HepG2 (cell line): ENCODE results near the gene HSPB2. TPM values are rescaled to one million over a fixed set of nuclear protein-coding genes. Genes with fewer than 3 reads are reported as not detected.

Experiments
- ETV5 ChIP-seq: IDR thresholded peaks from 2 replicates; pipeline ENCODE4 v1.6.1; 2018; ENCODE audit warnings: missing biosample characterization, missing genetic modification reagents, inconsistent platforms, borderline replicate concordance
- HOXA9 ChIP-seq: sonication (generic); formaldehyde crosslinking; IDR thresholded peaks from 2 replicates; pipeline ENCODE4 v1.8.1; 2022; ENCODE audit warnings: missing genetic modification reagents, mild to moderate bottlenecking, moderate library complexity, borderline replicate concordance
- SP2 ChIP-seq: sonication (generic); formaldehyde crosslinking; IDR thresholded peaks from 2 replicates; pipeline ENCODE4 v1.5.1; 2020; ENCODE audit warnings: mild to moderate bottlenecking, missing genetic modification reagents
- XBP1 ChIP-seq: sonication (generic); formaldehyde crosslinking; IDR thresholded peaks from 2 replicates; pipeline ENCODE4 v1.5.0; 2020; ENCODE audit warnings: missing genetic modification reagents
- ZBTB42 ChIP-seq: sonication (generic); formaldehyde crosslinking; IDR thresholded peaks from 2 replicates; pipeline ENCODE4 v1.5.0; 2020; ENCODE audit warnings: mild to moderate bottlenecking, missing genetic modification reagents
- ZNF44 ChIP-seq: sonication (generic); formaldehyde crosslinking; IDR thresholded peaks from 2 replicates; pipeline ENCODE4 v1.5.1; 2020; ENCODE audit warnings: mild to moderate bottlenecking, missing genetic modification reagents
- polyA plus RNA-seq, 8 experiments: library from polyadenylated mRNA; depleted of rRNA in 3 of 8; stranded (reverse) in 7 of 8; unstranded in 1 of 8; fragments of >200 nt; fragmentation: Illumina TruSeq in 4 of 8; extraction: Trizol in 4 of 8; gene quantifications; 2 replicates each; pipeline versions ENCODE4 v1.2.1 to v1.2.3, GENCODE V29; 2011 to 2016; ENCODE audit warnings: low read depth in 4 of 8, missing spikeins in 1 of 8, mixed read lengths in 1 of 8; ENCODE audit not compliant: insufficient read depth in 1 of 8
- total RNA-seq, 5 experiments: library from RNA; depleted of rRNA; stranded (reverse); fragments of >200 nt; fragmentation: Illumina TruSeq; extraction: Trizol; gene quantifications; 2 replicates each; pipeline ENCODE4 v1.2.3, GENCODE V29; 2016; ENCODE audit warnings: low read depth in 1 of 5
- TF ChIP-seq, protein P1 (sequence below): sonication (generic); formaldehyde crosslinking; IDR thresholded peaks from 2 replicates; pipeline ENCODE4 v1.5.1; 2020; ENCODE audit warnings: mild to moderate bottlenecking, missing genetic modification reagents, moderate library complexity
- TF ChIP-seq, protein P2 (sequence below): sonication (generic); formaldehyde crosslinking; IDR thresholded peaks from one replicate; pipeline ENCODE4 v1.5.1; 2020; ENCODE audit warnings: mild to moderate bottlenecking, missing genetic modification reagents; ENCODE audit errors: not compliant biosample characterization

Gene HSPB2
- total and polyA plus RNA-seq, 2 of the 13 experiments (the other 11 are each of a cell fraction or from before 2014, with no cell fraction given): 0.04 TPM; not detected in 1

DNA sequence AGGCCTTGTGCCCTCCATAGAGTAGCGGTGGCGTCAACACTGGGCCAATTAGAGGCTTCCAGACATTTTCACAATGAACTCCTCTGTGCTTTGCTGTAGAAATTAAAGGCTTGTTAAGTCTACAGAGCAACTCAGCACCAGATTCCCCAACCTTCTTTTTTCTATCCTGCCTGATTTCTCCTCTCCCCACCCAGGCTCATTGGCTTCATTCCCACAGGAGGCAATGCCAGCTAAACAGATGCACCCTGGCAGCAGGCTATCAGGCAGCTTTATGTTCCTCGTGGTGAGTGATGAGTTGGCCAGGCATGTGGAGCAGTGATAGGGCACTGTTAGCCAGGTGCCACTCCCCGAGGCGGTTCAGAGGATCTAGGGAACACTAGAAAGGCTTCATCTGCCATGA lies 29.4 kb downstream of the HSPB2 start (continued):
- TF ChIP-seq, protein P1, sequence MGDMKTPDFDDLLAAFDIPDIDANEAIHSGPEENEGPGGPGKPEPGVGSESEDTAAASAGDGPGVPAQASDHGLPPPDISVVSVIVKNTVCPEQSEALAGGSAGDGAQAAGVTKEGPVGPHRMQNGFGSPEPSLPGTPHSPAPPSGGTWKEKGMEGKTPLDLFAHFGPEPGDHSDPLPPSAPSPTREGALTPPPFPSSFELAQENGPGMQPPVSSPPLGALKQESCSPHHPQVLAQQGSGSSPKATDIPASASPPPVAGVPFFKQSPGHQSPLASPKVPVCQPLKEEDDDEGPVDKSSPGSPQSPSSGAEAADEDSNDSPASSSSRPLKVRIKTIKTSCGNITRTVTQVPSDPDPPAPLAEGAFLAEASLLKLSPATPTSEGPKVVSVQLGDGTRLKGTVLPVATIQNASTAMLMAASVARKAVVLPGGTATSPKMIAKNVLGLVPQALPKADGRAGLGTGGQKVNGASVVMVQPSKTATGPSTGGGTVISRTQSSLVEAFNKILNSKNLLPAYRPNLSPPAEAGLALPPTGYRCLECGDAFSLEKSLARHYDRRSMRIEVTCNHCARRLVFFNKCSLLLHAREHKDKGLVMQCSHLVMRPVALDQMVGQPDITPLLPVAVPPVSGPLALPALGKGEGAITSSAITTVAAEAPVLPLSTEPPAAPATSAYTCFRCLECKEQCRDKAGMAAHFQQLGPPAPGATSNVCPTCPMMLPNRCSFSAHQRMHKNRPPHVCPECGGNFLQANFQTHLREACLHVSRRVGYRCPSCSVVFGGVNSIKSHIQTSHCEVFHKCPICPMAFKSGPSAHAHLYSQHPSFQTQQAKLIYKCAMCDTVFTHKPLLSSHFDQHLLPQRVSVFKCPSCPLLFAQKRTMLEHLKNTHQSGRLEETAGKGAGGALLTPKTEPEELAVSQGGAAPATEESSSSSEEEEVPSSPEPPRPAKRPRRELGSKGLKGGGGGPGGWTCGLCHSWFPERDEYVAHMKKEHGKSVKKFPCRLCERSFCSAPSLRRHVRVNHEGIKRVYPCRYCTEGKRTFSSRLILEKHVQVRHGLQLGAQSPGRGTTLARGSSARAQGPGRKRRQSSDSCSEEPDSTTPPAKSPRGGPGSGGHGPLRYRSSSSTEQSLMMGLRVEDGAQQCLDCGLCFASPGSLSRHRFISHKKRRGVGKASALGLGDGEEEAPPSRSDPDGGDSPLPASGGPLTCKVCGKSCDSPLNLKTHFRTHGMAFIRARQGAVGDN: no peak
- TF ChIP-seq ETV5 (CRISPR knock-in tag) (no peak), ZNF44 (CRISPR knock-in tag) (no peak), SP2 (CRISPR knock-in tag) (no peak), ZBTB42 (CRISPR knock-in tag) (no peak), HOXA9 (CRISPR knock-in tag) (no peak), XBP1 (no peak)
- TF ChIP-seq, protein P2, sequence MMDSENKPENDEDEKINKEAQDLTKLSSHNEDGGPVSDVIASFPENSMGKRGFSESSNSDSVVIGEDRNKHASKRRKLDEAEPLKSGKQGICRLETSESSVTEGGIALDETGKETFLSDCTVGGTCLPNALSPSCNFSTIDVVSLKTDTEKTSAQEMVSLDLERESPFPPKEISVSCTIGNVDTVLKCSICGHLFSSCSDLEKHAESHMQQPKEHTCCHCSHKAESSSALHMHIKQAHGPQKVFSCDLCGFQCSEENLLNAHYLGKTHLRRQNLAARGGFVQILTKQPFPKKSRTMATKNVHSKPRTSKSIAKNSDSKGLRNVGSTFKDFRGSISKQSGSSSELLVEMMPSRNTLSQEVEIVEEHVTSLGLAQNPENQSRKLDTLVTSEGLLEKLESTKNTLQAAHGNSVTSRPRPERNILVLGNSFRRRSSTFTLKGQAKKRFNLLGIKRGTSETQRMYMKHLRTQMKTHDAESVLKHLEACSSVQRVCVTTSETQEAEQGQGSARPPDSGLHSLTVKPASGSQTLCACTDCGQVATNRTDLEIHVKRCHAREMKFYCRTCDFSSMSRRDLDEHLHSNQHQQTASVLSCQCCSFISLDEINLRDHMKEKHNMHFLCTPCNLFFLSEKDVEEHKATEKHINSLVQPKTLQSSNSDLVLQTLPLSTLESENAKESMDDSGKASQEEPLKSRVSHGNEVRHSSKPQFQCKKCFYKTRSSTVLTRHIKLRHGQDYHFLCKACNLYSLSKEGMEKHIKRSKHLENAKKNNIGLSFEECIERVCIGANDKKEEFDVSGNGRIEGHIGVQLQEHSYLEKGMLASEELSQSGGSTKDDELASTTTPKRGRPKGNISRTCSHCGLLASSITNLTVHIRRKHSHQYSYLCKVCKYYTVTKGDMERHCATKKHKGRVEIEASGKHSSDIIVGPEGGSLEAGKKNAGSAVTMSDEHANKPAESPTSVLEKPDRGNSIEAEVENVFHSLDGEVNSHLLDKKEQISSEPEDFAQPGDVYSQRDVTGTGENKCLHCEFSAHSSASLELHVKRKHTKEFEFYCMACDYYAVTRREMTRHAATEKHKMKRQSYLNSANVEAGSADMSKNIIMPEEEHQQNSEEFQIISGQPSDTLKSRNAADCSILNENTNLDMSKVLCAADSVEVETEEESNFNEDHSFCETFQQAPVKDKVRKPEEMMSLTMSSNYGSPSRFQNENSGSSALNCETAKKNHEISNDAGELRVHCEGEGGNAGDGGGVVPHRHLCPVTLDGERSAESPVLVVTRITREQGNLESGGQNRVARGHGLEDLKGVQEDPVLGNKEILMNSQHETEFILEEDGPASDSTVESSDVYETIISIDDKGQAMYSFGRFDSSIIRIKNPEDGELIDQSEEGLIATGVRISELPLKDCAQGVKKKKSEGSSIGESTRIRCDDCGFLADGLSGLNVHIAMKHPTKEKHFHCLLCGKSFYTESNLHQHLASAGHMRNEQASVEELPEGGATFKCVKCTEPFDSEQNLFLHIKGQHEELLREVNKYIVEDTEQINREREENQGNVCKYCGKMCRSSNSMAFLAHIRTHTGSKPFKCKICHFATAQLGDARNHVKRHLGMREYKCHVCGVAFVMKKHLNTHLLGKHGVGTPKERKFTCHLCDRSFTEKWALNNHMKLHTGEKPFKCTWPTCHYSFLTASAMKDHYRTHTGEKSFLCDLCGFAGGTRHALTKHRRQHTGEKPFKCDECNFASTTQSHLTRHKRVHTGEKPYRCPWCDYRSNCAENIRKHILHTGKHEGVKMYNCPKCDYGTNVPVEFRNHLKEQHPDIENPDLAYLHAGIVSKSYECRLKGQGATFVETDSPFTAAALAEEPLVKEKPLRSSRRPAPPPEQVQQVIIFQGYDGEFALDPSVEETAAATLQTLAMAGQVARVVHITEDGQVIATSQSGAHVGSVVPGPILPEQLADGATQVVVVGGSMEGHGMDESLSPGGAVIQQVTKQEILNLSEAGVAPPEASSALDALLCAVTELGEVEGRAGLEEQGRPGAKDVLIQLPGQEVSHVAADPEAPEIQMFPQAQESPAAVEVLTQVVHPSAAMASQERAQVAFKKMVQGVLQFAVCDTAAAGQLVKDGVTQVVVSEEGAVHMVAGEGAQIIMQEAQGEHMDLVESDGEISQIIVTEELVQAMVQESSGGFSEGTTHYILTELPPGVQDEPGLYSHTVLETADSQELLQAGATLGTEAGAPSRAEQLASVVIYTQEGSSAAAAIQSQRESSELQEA (CRISPR knock-in tag): no peak
- TF ChIP-seq, all 625 proteins: peak for 0
